Mammary epithelial cell (primary cell): ENCODE measurements around the gene HSFX3.
"Not testable (repeated sequence)": the region's sequence is repeated elsewhere in the genome, so short reads cannot be mapped to it uniquely, and the experiment has no call there.

Experiments used
- EZH2 ChIP-seq: IDR thresholded peaks from 2 replicates; pipeline ENCODE4 v1.6.1; 2012; ENCODE audit warnings: low read length, inconsistent platforms, borderline replicate concordance
- TF ChIP-seq, protein P1 (sequence below), 2 donors: IDR thresholded peaks in 1 of 2; conservative IDR thresholded peaks in 1 of 2; 2 replicates each; pipeline ENCODE4 v1.5.1; 2011 to 2012; ENCODE audit warnings: inconsistent platforms in 2 of 2, low read length in 2 of 2, mild to moderate bottlenecking in 2 of 2, control low read depth in 1 of 2, low read depth in 1 of 2; ENCODE audit not compliant: insufficient read depth in 1 of 2; ENCODE audit errors: extremely low read depth in 1 of 2

DNA sequence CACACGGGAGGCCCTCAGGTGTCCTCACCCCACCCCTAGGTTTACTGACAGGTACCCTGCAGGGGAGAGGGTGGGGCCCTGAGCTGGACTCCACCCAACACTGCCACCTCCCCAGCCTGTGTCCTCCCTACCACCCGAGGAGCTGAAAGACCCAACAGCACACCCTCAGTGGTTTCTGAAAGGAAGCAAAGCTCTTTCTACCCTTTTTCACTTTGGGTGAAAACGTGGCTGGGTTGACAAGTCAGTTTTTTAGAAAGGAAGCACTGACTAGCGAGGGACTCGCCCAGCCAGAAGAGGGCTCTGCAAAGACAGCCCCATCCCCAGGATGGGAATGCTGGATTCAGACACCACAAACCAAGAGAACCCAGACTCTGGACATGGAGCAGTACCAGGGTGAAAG is 46.8 kb downstream of the HSFX3 start:
- TF ChIP-seq, protein P1, sequence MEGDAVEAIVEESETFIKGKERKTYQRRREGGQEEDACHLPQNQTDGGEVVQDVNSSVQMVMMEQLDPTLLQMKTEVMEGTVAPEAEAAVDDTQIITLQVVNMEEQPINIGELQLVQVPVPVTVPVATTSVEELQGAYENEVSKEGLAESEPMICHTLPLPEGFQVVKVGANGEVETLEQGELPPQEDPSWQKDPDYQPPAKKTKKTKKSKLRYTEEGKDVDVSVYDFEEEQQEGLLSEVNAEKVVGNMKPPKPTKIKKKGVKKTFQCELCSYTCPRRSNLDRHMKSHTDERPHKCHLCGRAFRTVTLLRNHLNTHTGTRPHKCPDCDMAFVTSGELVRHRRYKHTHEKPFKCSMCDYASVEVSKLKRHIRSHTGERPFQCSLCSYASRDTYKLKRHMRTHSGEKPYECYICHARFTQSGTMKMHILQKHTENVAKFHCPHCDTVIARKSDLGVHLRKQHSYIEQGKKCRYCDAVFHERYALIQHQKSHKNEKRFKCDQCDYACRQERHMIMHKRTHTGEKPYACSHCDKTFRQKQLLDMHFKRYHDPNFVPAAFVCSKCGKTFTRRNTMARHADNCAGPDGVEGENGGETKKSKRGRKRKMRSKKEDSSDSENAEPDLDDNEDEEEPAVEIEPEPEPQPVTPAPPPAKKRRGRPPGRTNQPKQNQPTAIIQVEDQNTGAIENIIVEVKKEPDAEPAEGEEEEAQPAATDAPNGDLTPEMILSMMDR (conservative IDR thresholded peaks at IDR 0.05 in 1 of 2, IDR thresholded peaks at IDR 0.05 in 1 of 2; ENCODE audit: extremely low read depth in 1 of 2, insufficient read depth in 1 of 2, low read depth in 1 of 2, low read length in 2 of 2) = not testable (repeated sequence)
- TF ChIP-seq EZH2 = not testable (repeated sequence)
